SK-N-SH (cell line): ENCODE results near the gene ABHD3.

Experiments
- CTCF ChIP-seq: fragments of 200-600 bp; sonication (generic); IDR thresholded peaks from 2 replicates; pipeline ENCODE4 v1.6.1; 2017; ENCODE audit warnings: antibody characterized with exemption, mild to moderate bottlenecking, moderate library complexity
- GABPA ChIP-seq: IDR thresholded peaks from 2 replicates; pipeline ENCODE4 v1.4.0; 2012; ENCODE audit warnings: low read depth, mild to moderate bottlenecking
- JUND ChIP-seq: IDR thresholded peaks from 2 replicates; pipeline ENCODE4 v1.4.0; 2012
- MXI1 ChIP-seq: IDR thresholded peaks from 2 replicates; pipeline ENCODE4 v1.6.1; 2012; ENCODE audit warnings: mild to moderate bottlenecking, low read depth, low read length, improper control_type of control experiment
- POLR2AphosphoS5 ChIP-seq: IDR thresholded peaks from 2 replicates; pipeline ENCODE4 v1.6.1; 2012; ENCODE audit warnings: low read depth, low read length
- RFX5 ChIP-seq: IDR thresholded peaks from 2 replicates; pipeline ENCODE4 v1.6.1; 2012; ENCODE audit warnings: mild to moderate bottlenecking, improper control_type of control experiment, low read length
- SIN3A ChIP-seq: IDR thresholded peaks from 2 replicates; pipeline ENCODE4 v1.6.1; 2012; ENCODE audit warnings: low read depth, mild to moderate bottlenecking, low read length, moderate library complexity, borderline replicate concordance

GRCh38 chr18:21706386-21706865 lies 1.9 kb upstream of the ABHD3 start:
- no peak for TF ChIP-seq CTCF
- TF ChIP-seq MXI1 = no peak
- no peak for TF ChIP-seq GABPA
- TF ChIP-seq JUND = no peak
- no peak for TF ChIP-seq RFX5
- TF ChIP-seq POLR2AphosphoS5 = no peak
- no peak for TF ChIP-seq SIN3A
